WTC11 (cell line): Measurements from ENCODE around the gene ZSCAN25.

Experiments used
- CTCF ChIP-seq: fragments of 200-600 bp; IDR thresholded peaks from 2 replicates; pipeline ENCODE4 v1.8.0; 2022; ENCODE audit warnings: antibody characterized with exemption
- E2F1 ChIP-seq: sonication (generic); formaldehyde crosslinking; IDR thresholded peaks from 2 replicates; pipeline ENCODE4 v1.8.0; 2022; ENCODE audit warnings: mild to moderate bottlenecking, missing genetic modification reagents
- HMGA2 ChIP-seq: fragments of 250-450 bp; sonication (Bioruptor Pico); IDR thresholded peaks from 2 replicates; pipeline ENCODE4 v1.4.0; 2021; ENCODE audit warnings: mild to moderate bottlenecking, moderate library complexity

- TF ChIP-seq E2F1 (CRISPR knock-in tag) (no peak), CTCF (no peak), HMGA2 (CRISPR knock-in tag) (no peak)
Measured at GRCh38 chr7:99679400-99680191, 62.9 kb downstream of the ZSCAN25 start, which contains the start of gene CYP3A5.
